HepG2 (cell line): Measurements from ENCODE around the gene CIBAR2. TPM values are rescaled to one million over a fixed set of nuclear protein-coding genes. Genes with fewer than 3 reads are reported as not detected.
A peak's percentile ranks its signal among the peaks of the same experiment; 100 is the strongest.

Experiments
- ATAC-seq: fragments of 200-7000 bp; cut with Tn5 transposase; 3 replicates; pipeline ENCODE4 v1.9.1; 2020; ENCODE audit warnings: mild to moderate bottlenecking, moderate library complexity
- BruUV-seq: library from RNA; stranded (reverse); fragments of 400-500 nt; replicated peaks from 2 replicates; lab custom pipeline; 2021; lab: Mats Ljungman, UMichigan
- CTCF ChIA-PET: fragments of 300-600 bp; formaldehyde crosslinking; extraction: SDS; loops from one replicate; lab custom pipeline; 2021; ENCODE audit warnings: low total read pairs, inconsistent platforms, low intra/inter-chr PET ratio; lab: Yijun Ruan, JAX
- POLR2A ChIA-PET: fragments of 350-600 bp; sonication (Branson Sonifier 250); formaldehyde crosslinking; loops from one replicate; lab custom pipeline; 2020; ENCODE audit warnings: antibody characterized with exemption, inconsistent platforms; lab: Yijun Ruan, JAX
- DNase-seq: peaks from one replicate; pipeline ENCODE4 v3.0.0-alpha.2; 2015; ENCODE audit warnings: low spot score
- FAIRE-seq: peaks from 3 replicates; lab custom pipeline; 2011; peaks lifted over from hg19 to GRCh38; lab: Jason Lieb, UNC
- H2AFZ ChIP-seq: one replicate; pipeline ENCODE4 v1.6.1; 2011; ENCODE audit warnings: low read length, inconsistent platforms
- H3K27ac ChIP-seq: fragments of 300-600 bp; 3 replicates; pipeline ENCODE4 v1.8.0; 2011; ENCODE audit warnings: mixed run types, mild to moderate bottlenecking, mixed read lengths, low read length, inconsistent platforms; ENCODE audit not compliant: insufficient read depth; ENCODE audit errors: extremely low read length
- H3K27me3 ChIP-seq, 2 experiments: fragments of 200-600 bp in 1 of 2; 2 replicates in 1 of 2; 3 replicates in 1 of 2; pipeline versions ENCODE4 v1.6.0 to v1.8.0; 2011; ENCODE audit warnings: low read length in 2 of 2, mild to moderate bottlenecking in 2 of 2, moderate library complexity in 2 of 2, inconsistent platforms in 1 of 2; ENCODE audit not compliant: insufficient read depth in 2 of 2, control insufficient read depth in 1 of 2
- H3K36me3 ChIP-seq, 2 experiments: fragments of 200-600 bp in 1 of 2; replicated peaks in 1 of 2; 2 replicates in 1 of 2; 3 replicates in 1 of 2; pipeline versions ENCODE4 v1.5.1 to v1.8.0; 2011; ENCODE audit warnings: low read length in 2 of 2, inconsistent platforms in 1 of 2; ENCODE audit not compliant: insufficient read depth in 2 of 2, control insufficient read depth in 1 of 2
- H3K4me1 ChIP-seq: 2 replicates; pipeline ENCODE4 v1.5.1; 2012; ENCODE audit warnings: low read length, inconsistent platforms; ENCODE audit not compliant: insufficient read depth
- H3K4me2 ChIP-seq: 2 replicates; pipeline ENCODE4 v1.6.0; 2011; ENCODE audit warnings: low read depth, low read length, inconsistent platforms
- H3K4me3 ChIP-seq, 3 experiments: fragments of 200-600 bp in 1 of 3; sonication (generic), shearing (Covaris generic) in 1 of 3; replicated peaks in 1 of 3; 2 replicates each; pipeline ENCODE4 v1.5.1; 2011 to 2016; ENCODE audit warnings: low read length in 3 of 3, inconsistent platforms in 2 of 3, low read depth in 2 of 3, mild to moderate bottlenecking in 2 of 3, control low read depth in 1 of 3, mixed read lengths in 1 of 3; ENCODE audit not compliant: insufficient read depth in 1 of 3
- H3K79me2 ChIP-seq: one replicate; pipeline ENCODE4 v1.6.1; 2011; ENCODE audit warnings: low read length, inconsistent platforms; ENCODE audit not compliant: insufficient read depth
- H3K9ac ChIP-seq: 2 replicates; pipeline ENCODE4 v1.6.0; 2011; ENCODE audit warnings: mild to moderate bottlenecking, low read depth, low read length, inconsistent platforms; ENCODE audit not compliant: insufficient read depth
- H3K9me3 ChIP-seq: 2 replicates; pipeline ENCODE4 v1.5.1; 2012; ENCODE audit warnings: mild to moderate bottlenecking, low read length
- H4K20me1 ChIP-seq: 2 replicates; pipeline ENCODE4 v1.6.0; 2011; ENCODE audit warnings: inconsistent platforms, mild to moderate bottlenecking, low read length, moderate library complexity; ENCODE audit not compliant: insufficient read depth
- AGO1 ChIP-seq: fragments of 200-400 bp; formaldehyde crosslinking; IDR thresholded peaks from 2 replicates; pipeline ENCODE4 v1.6.1; 2017; ENCODE audit warnings: mild to moderate bottlenecking, low read depth, low read length, moderate library complexity; ENCODE audit not compliant: poor library complexity, severe bottlenecking
- CEBPB ChIP-seq: IDR thresholded peaks from 2 replicates; pipeline ENCODE4 v1.6.1; 2011; ENCODE audit warnings: low read depth, low read length, improper control_type of control experiment, borderline replicate concordance
- CSRNP1 ChIP-seq: sonication (generic); formaldehyde crosslinking; IDR thresholded peaks from 2 replicates; pipeline ENCODE4 v1.8.1; 2023; ENCODE audit warnings: mild to moderate bottlenecking, missing genetic modification reagents
- KLF12 ChIP-seq: sonication (generic); formaldehyde crosslinking; IDR thresholded peaks from 2 replicates; pipeline ENCODE4 v1.4.0; 2020; ENCODE audit warnings: missing genetic modification reagents, borderline replicate concordance
- KMT2B ChIP-seq: IDR thresholded peaks from 2 replicates; pipeline ENCODE4 v1.6.1; 2016; ENCODE audit warnings: missing genetic modification reagents, missing compliant biosample characterization
- MNT ChIP-seq: fragments of 450-650 bp; IDR thresholded peaks from 2 replicates; pipeline ENCODE4 v1.6.1; 2016
- PATZ1 ChIP-seq: sonication (generic); formaldehyde crosslinking; IDR thresholded peaks from 2 replicates; pipeline ENCODE4 v1.4.0; 2020; ENCODE audit warnings: missing genetic modification reagents
- REXO4 ChIP-seq: sonication (generic); formaldehyde crosslinking; IDR thresholded peaks from 2 replicates; pipeline ENCODE4 v1.8.0; 2022; ENCODE audit warnings: missing genetic modification reagents, mild to moderate bottlenecking, borderline replicate concordance
- TFE3 ChIP-seq: IDR thresholded peaks from 2 replicates; pipeline ENCODE4 v1.6.1; 2016
- ZNF615 ChIP-seq: sonication (generic); formaldehyde crosslinking; IDR thresholded peaks from 2 replicates; pipeline ENCODE4 v1.5.0; 2020; ENCODE audit warnings: mild to moderate bottlenecking, missing genetic modification reagents, borderline replicate concordance
- WGBS: methylation state at CpG from one replicate; pipeline ENCODE4 v1.1.6; 2017; ENCODE audit warnings: low lambda C conversion rate; 5-methylcytosine and 5-hydroxymethylcytosine counted together
- in situ Hi-C: cut with HindIII; loops from 2 replicates; pipeline ENCODE4 v1.10.0; 2017; ENCODE audit warnings: low pct_unique_long_range_greater_than_20kb; ENCODE audit not compliant: extremely low pct_ligation_motif_present
- intact Hi-C: fragments of 100-400 bp; cut with micrococcal nuclease; formaldehyde crosslinking; loops from one replicate; pipeline ENCODE4 v1.10.0; 2022; ENCODE audit not compliant: unreplicated experiment
- polyA plus RNA-seq, 8 experiments: library from polyadenylated mRNA; depleted of rRNA in 3 of 8; stranded (reverse) in 7 of 8; unstranded in 1 of 8; fragments of >200 nt; fragmentation: Illumina TruSeq in 4 of 8; extraction: Trizol in 4 of 8; gene quantifications; 2 replicates each; pipeline versions ENCODE4 v1.2.1 to v1.2.3, GENCODE V29; 2011 to 2016; ENCODE audit warnings: low read depth in 4 of 8, missing spikeins in 1 of 8, mixed read lengths in 1 of 8; ENCODE audit not compliant: insufficient read depth in 1 of 8
- total RNA-seq, 5 experiments: library from RNA; depleted of rRNA; stranded (reverse); fragments of >200 nt; fragmentation: Illumina TruSeq; extraction: Trizol; gene quantifications; 2 replicates each; pipeline ENCODE4 v1.2.3, GENCODE V29; 2016; ENCODE audit warnings: low read depth in 1 of 5

Gene CIBAR2
- total and polyA plus RNA-seq, 2 of the 13 experiments (the other 11 are each of a cell fraction or from before 2014, with no cell fraction given): not detected

- 69% methylated on average over 4 of the region's 10 CpGs for WGBS
- H3K27ac ChIP-seq: no peak overlapping the region
- H3K27me3 ChIP-seq: peaks cover 18 to 40% of the 10 kb centered on the region in 2 experiments; a peak in 4 of 5 replicates
- CTCF ChIA-PET: no interaction called here
- intact Hi-C loops: no loop called here
- no peaks in the 10 kb centered on the region for H3K79me2 ChIP-seq
- H4K20me1 ChIP-seq: no peaks in the 10 kb centered on the region
- in situ Hi-C loops: no loop called here
- H3K9ac ChIP-seq: no peak overlapping the region
- no peak overlapping the region for H3K4me2 ChIP-seq
- ATAC-seq (no peak), DNase-seq (no peak), FAIRE-seq (no peak)
- TF ChIP-seq KLF12 (CRISPR knock-in tag): no peak
- TF ChIP-seq CEBPB: no peak
- TF ChIP-seq PATZ1 (CRISPR knock-in tag): peak; percentile 40; the same call in 1 of the 2 replicates
- peak; percentile 29 for TF ChIP-seq AGO1
- POLR2A ChIA-PET: no interaction called here
- H3K4me3 ChIP-seq: no peak overlapping the region
- BruUV-seq: no TSS peak
- H3K4me1 ChIP-seq: no peaks in the 10 kb centered on the region
- no peak overlapping the region for H2AFZ ChIP-seq
- H3K9me3 ChIP-seq: no peaks in the 10 kb centered on the region
- H3K36me3 ChIP-seq: no peaks in the 10 kb centered on the region
Observed at GRCh38 chr16:85077039-85077438, 35.2 kb downstream of the CIBAR2 start.

- H3K4me3 ChIP-seq: no peak overlapping the region
- ChIA-PET POLR2A (no interaction called here), CTCF (no interaction called here)
- FAIRE-seq: no peak
- BruUV-seq: no TSS peak
- H3K4me1 ChIP-seq: no peaks in the 10 kb centered on the region
- H3K9ac ChIP-seq: no peak overlapping the region
- H4K20me1 ChIP-seq: no peaks in the 10 kb centered on the region
- H3K79me2 ChIP-seq: no peaks in the 10 kb centered on the region
- DNase-seq: no peak
- intact Hi-C loops: no loop called here
- H3K27ac ChIP-seq: no peak overlapping the region
- no peaks in the 10 kb centered on the region for H3K9me3 ChIP-seq
- no peak overlapping the region for H2AFZ ChIP-seq
- 66% methylated on average over 14 of the region's 16 CpGs for WGBS
- ATAC-seq: no peak
- in situ Hi-C loops: no loop called here
- no peak overlapping the region for H3K4me2 ChIP-seq
- peaks cover 9 to 26% of the 10 kb centered on the region in 2 experiments; a peak in 4 of 5 replicates for H3K27me3 ChIP-seq
- H3K36me3 ChIP-seq: no peaks in the 10 kb centered on the region
- TF ChIP-seq REXO4 (CRISPR knock-in tag) (no peak), ZNF615 (CRISPR knock-in tag) (no peak), MNT (peak; percentile 28; the same call in 1 of the 2 replicates), KMT2B (no peak), TFE3 (CRISPR knock-in tag) (no peak), CSRNP1 (CRISPR knock-in tag) (no peak)
Observed at GRCh38 chr16:85075236-85075924, 36.9 kb downstream of the CIBAR2 start.
